PC-3 (cell line): ENCODE results near the gene SRSF12. TPM values are rescaled to one million over a fixed set of nuclear protein-coding genes. Genes with fewer than 3 reads are reported as not detected.
A peak's percentile ranks its signal among the peaks of the same experiment; 100 is the strongest.

Source experiments
- ATAC-seq: fragments of 200-7000 bp; cut with Tn5 transposase; 2 replicates; pipeline ENCODE4 v1.9.1; 2020; ENCODE audit warnings: mild to moderate bottlenecking, moderate library complexity
- BruUV-seq: library from RNA; stranded (reverse); fragments of 400-500 nt; replicated peaks from 2 replicates; lab custom pipeline; 2021; lab: Mats Ljungman, UMichigan
- CTCF ChIA-PET: fragments of 300-600 bp; sonication (Branson Sonifier 250); formaldehyde crosslinking; loops from one replicate; lab custom pipeline; 2022; ENCODE audit warnings: antibody characterized with exemption; lab: Charles Lee
- POLR2A ChIA-PET: fragments of 300-600 bp; sonication (Branson Sonifier 250); formaldehyde crosslinking; loops from one replicate; lab custom pipeline; 2022; ENCODE audit warnings: antibody characterized with exemption; ENCODE audit not compliant: unreplicated experiment; lab: Charles Lee
- DNase-seq: peaks from one replicate; pipeline ENCODE4 v3.0.0-alpha.2; 2015
- H2AFZ ChIP-seq: fragments of 300-600 bp; sonication (generic); 2 replicates; pipeline ENCODE4 v1.6.0; 2016; ENCODE audit warnings: antibody characterized with exemption, low read length
- H3F3A ChIP-seq: fragments of 300-600 bp; sonication (generic); one replicate; pipeline ENCODE4 v1.6.0; 2017; ENCODE audit warnings: antibody characterized with exemption, low read length, control low read depth, mild to moderate bottlenecking; ENCODE audit not compliant: unreplicated experiment
- H3K27ac ChIP-seq: fragments of 300-600 bp; sonication (generic); 2 replicates; pipeline ENCODE4 v1.5.1; 2016; ENCODE audit warnings: mild to moderate bottlenecking, low read length
- H3K27me3 ChIP-seq: fragments of 300-600 bp; sonication (generic); 2 replicates; pipeline ENCODE4 v1.6.1; 2016; ENCODE audit warnings: low read length, mixed read lengths
- H3K36me3 ChIP-seq: fragments of 300-600 bp; sonication (generic); 2 replicates; pipeline ENCODE4 v1.6.1; 2016; ENCODE audit warnings: low read depth, mixed run types, low read length, mixed read lengths
- H3K4me1 ChIP-seq: fragments of 300-600 bp; sonication (generic); 2 replicates; pipeline ENCODE4 v1.5.1; 2016; ENCODE audit warnings: low read length; ENCODE audit not compliant: insufficient read depth
- H3K4me2 ChIP-seq: fragments of 300-600 bp; sonication (generic); 2 replicates; pipeline ENCODE4 v1.6.0; 2016; ENCODE audit warnings: low read length
- H3K4me3 ChIP-seq: fragments of 300-600 bp; sonication (generic); 2 replicates; pipeline ENCODE4 v1.5.1; 2016; ENCODE audit warnings: mild to moderate bottlenecking, low read length, mixed read lengths
- H3K79me2 ChIP-seq: fragments of 300-600 bp; sonication (generic); 2 replicates; pipeline ENCODE4 v1.6.1; 2017; ENCODE audit warnings: low read length, mixed read lengths
- H3K9ac ChIP-seq: fragments of 300-600 bp; sonication (generic); 2 replicates; pipeline ENCODE4 v1.6.0; 2016; ENCODE audit warnings: mild to moderate bottlenecking, low read length
- H3K9me2 ChIP-seq: fragments of 300-600 bp; sonication (generic); replicated peaks from 2 replicates; pipeline ENCODE4 v1.6.1; 2016; ENCODE audit warnings: mixed run types, low read length, mixed read lengths
- H3K9me3 ChIP-seq: fragments of 300-600 bp; sonication (generic); 2 replicates; pipeline ENCODE4 v1.6.1; 2016; ENCODE audit warnings: low read length, mixed read lengths
- H4K20me1 ChIP-seq: fragments of 300-600 bp; sonication (generic); 2 replicates; pipeline ENCODE4 v1.6.1; 2016; ENCODE audit warnings: low read length, mixed read lengths
- CTCF ChIP-seq: fragments of 300-600 bp; sonication (generic); conservative IDR thresholded peaks from 2 replicates; pipeline ENCODE4 v1.5.1; 2017; ENCODE audit warnings: antibody characterized with exemption, low read depth, mild to moderate bottlenecking, low read length
- EZH2 ChIP-seq: fragments of 300-600 bp; sonication (generic); IDR thresholded peaks from one replicate; pipeline ENCODE4 v1.6.1; 2017; ENCODE audit warnings: antibody characterized with exemption, mild to moderate bottlenecking, low read length; ENCODE audit not compliant: unreplicated experiment
- EZH2phosphoT487 ChIP-seq: fragments of 300-600 bp; sonication (generic); IDR thresholded peaks from 2 replicates; pipeline ENCODE4 v1.6.1; 2018; ENCODE audit warnings: mild to moderate bottlenecking, antibody characterized with exemption, low read length, borderline replicate concordance
- intact Hi-C: fragments of 100-400 bp; cut with micrococcal nuclease; formaldehyde crosslinking; loops from 2 replicates; pipeline ENCODE4 v1.9.0; 2023
- total RNA-seq: library from RNA; depleted of rRNA; stranded (reverse); fragments of >200 nt; gene quantifications from 2 replicates; pipeline ENCODE4 v1.2.3, GENCODE V29; 2014; rRNA removed

Gene SRSF12
- total RNA-seq, 1 experiment from 2014 or later, result not detected

- H3K4me1 ChIP-seq, result peaks cover 25% of the 10 kb centered on the region
- CTCF ChIA-PET, result no interaction called here
These were observed 69.5 kb downstream of the SRSF12 start for GRCh38 chr6:89048288-89048923.

GRCh38 chr6:89047473-89047872 lies 70.4 kb downstream of the SRSF12 start:
- no peak overlapping the region for H3K9ac ChIP-seq
- H3K4me2 ChIP-seq, result peak overlapping the region; percentile 57
- DNase-seq (peak; percentile 49), ATAC-seq (peak; percentile 81)
- no peaks in the 10 kb centered on the region for H3K79me2 ChIP-seq
- no peak overlapping the region for H3K27ac ChIP-seq
- H3K36me3 ChIP-seq, result no peaks in the 10 kb centered on the region
- peaks cover 25% of the 10 kb centered on the region for H3K4me1 ChIP-seq
- BruUV-seq, result no TSS peak
- CTCF ChIA-PET, result interaction anchor here (0.6 to 1.0 kb wide), 2 partner anchors 65 to 204 kb away, joined by 3 to 4 read pairs; no protein-coding TSS in a partner anchor
- H3K9me2 ChIP-seq, result no peaks in the 10 kb centered on the region
- H3K27me3 ChIP-seq, result no peaks in the 10 kb centered on the region
- H2AFZ ChIP-seq, result no peak overlapping the region
- no peak for TF ChIP-seq CTCF
- TF ChIP-seq EZH2, result no peak
- no peak for TF ChIP-seq EZH2phosphoT487
- POLR2A ChIA-PET, result no interaction called here
- H3K4me3 ChIP-seq, result no peak overlapping the region
- intact Hi-C loops, result loop anchor here (5.0 kb wide), 1 partner anchor 35 kb away; the partner anchor contains the start of gene PNRC1
- no peaks in the 10 kb centered on the region for H4K20me1 ChIP-seq
- H3F3A ChIP-seq, result no peaks in the 10 kb centered on the region
- no peaks in the 10 kb centered on the region for H3K9me3 ChIP-seq

More at GRCh38 chr6:89048288-89048923, 69.5 kb downstream of the SRSF12 start:
- H3K79me2 ChIP-seq, result no peaks in the 10 kb centered on the region
- no peak overlapping the region for H3K4me2 ChIP-seq
- TF ChIP-seq EZH2phosphoT487, result no peak
- no peak for TF ChIP-seq EZH2
- TF ChIP-seq CTCF, result no peak
- DNase-seq (no peak), ATAC-seq (no peak)
- H3K9me2 ChIP-seq, result no peaks in the 10 kb centered on the region
- no peaks in the 10 kb centered on the region for H3K27me3 ChIP-seq
- H3K27ac ChIP-seq, result no peak overlapping the region
- no peaks in the 10 kb centered on the region for H3K9me3 ChIP-seq
- no peak overlapping the region for H2AFZ ChIP-seq
- no peaks in the 10 kb centered on the region for H4K20me1 ChIP-seq
- no TSS peak for BruUV-seq
- no peaks in the 10 kb centered on the region for H3F3A ChIP-seq
- H3K36me3 ChIP-seq, result no peaks in the 10 kb centered on the region
- intact Hi-C loops, result loop anchor here (5.0 kb wide), 1 partner anchor 34 kb away; the partner anchor contains the start of gene PNRC1
- H3K9ac ChIP-seq, result no peak overlapping the region
- H3K4me3 ChIP-seq, result no peak overlapping the region
- POLR2A ChIA-PET, result no interaction called here

Other genes with a start within 250 kb of the SRSF12 start
- gene RNGTT, start 154.5 kb downstream of the SRSF12 start, total RNA-seq, result 15.7 and 16.1 TPM in 2 replicates
- 9.3 and 12.7 TPM in 2 replicates for gene PNRC1, start 37.3 kb downstream of the SRSF12 start, total RNA-seq
- 17.3 and 21.0 TPM in 2 replicates for gene PM20D2, start 28.0 kb upstream of the SRSF12 start, total RNA-seq
- gene GABRR1, start 99.3 kb upstream of the SRSF12 start, total RNA-seq, result not detected in 2 replicates
- 0.23 and 0.36 TPM in 2 replicates for gene GABRR2, start 197.2 kb upstream of the SRSF12 start, total RNA-seq
- gene UBE2J1, start 234.7 kb upstream of the SRSF12 start, total RNA-seq, result 22.4 and 23.2 TPM in 2 replicates